NT2/D1 (cell line): ENCODE measurements around the gene SNCG.
"Not testable (repeated sequence)": the region's sequence is repeated elsewhere in the genome, so short reads cannot be mapped to it uniquely, and the experiment has no call there.

Source experiments
- DNase-seq: peaks from one replicate; pipeline ENCODE4 v3.0.0-alpha.2; 2011; ENCODE audit warnings: low read depth, low spot score
- H3K27me3 ChIP-seq: 2 replicates; pipeline ENCODE4 v1.6.0; 2011; ENCODE audit warnings: mild to moderate bottlenecking; ENCODE audit not compliant: insufficient read length, insufficient read depth
- H3K36me3 ChIP-seq: 2 replicates; pipeline ENCODE4 v1.6.1; 2011; ENCODE audit warnings: mild to moderate bottlenecking, low read length, mixed read lengths; ENCODE audit not compliant: insufficient read depth, insufficient read length
- H3K4me1 ChIP-seq: 2 replicates; pipeline ENCODE4 v1.5.1; 2011; ENCODE audit not compliant: insufficient read depth, insufficient read length
- H3K4me3 ChIP-seq: 2 replicates; pipeline ENCODE4 v1.5.1; 2011; ENCODE audit warnings: low read depth; ENCODE audit not compliant: insufficient read length
- H3K9ac ChIP-seq: 2 replicates; pipeline ENCODE4 v1.6.0; 2011; ENCODE audit warnings: low read depth; ENCODE audit not compliant: insufficient read length
- H3K9me3 ChIP-seq: 2 replicates; pipeline ENCODE4 v1.5.1; 2011; ENCODE audit warnings: mild to moderate bottlenecking, low read length; ENCODE audit not compliant: insufficient read depth
- SUZ12 ChIP-seq: IDR thresholded peaks from 2 replicates; pipeline ENCODE4 v1.6.1; 2011; ENCODE audit not compliant: insufficient read length, insufficient read depth; ENCODE audit errors: extremely low read depth
- YY1 ChIP-seq: IDR thresholded peaks from 2 replicates; pipeline ENCODE4 v1.6.1; 2011; ENCODE audit not compliant: insufficient read length, insufficient read depth
- ZNF274 ChIP-seq: IDR thresholded peaks from 2 replicates; pipeline ENCODE4 v1.6.1; 2011; ENCODE audit warnings: mild to moderate bottlenecking, low read depth, low read length

The SNCG gene

DNA sequence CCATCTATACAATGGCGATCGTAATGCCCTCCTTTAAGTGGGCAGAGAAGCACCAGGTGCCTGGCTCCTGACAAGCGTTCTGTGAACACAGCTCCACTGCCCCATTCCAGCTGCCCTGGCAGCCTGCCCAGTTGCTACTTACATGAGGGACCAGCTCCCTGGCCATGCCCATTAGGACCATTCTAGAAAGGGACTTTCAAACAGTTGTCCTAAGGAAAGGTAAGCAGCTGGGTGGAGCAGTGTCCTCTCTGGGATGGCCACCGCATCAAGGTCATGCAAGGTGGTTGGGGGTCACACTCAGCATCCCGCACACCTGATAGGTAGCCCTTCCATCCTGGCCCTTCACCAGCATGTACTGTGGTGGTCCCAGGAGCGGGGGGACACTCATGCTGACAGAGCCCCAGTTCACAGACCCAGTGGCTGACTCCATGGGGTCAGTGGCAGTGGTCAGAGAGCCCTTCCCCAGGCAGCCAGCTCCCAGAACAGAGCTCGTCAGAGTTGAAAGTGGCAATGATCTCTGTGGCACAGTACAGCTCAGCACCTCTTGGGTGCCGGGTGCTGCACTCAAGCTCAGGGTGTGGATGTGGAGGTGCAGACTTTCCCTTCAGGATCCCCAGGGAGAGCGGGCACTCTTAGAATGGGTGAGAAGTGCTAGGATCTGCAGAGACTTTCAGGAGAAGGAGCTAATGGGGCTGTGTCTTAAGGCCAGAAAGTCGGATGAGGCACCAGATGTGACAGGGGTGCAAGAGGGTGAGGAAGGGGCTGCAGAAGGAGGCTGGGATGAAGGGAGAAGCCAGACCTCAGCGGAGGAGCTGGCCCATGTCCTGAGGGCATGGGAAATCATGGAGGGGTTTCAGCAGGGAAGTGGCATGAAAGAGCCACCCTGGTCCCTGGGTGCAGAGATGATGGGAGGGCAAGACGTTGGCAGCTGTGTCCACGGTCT is 11.9 kb upstream of the SNCG start:
- TF ChIP-seq SUZ12: no peak
- no peak for TF ChIP-seq ZNF274
- TF ChIP-seq YY1: no peak

DNA sequence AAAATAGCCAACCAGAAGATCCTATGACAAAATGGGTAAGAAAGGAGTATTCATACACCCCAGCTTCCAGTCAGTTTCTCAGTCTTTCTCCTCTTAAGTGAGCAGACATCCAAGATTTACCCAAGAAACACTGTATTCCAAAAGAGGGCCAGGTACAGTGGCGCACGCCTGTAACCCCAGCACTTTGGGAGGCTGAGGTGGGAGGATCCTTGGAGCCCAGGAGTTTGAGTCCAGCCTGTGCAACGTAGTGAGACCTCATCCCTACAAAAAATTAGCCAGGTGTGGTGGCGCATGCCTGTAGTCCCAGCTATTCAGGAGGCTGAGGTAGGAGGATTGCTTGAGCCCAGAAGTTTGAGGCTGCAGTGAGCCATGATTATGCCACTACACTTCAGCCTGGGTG is 10.6 kb upstream of the SNCG start:
- not testable (repeated sequence) for H3K4me3 ChIP-seq, H3K4me1 ChIP-seq, H3K36me3 ChIP-seq, H3K27me3 ChIP-seq, DNase-seq, H3K9ac ChIP-seq
- H3K9me3 ChIP-seq: peaks cover 18% of the 10 kb centered on the region; the same call in 1 of the 2 replicates

More for the DNA sequence above, 11.9 kb upstream of the SNCG start:
- peaks cover 5% of the 10 kb centered on the region; the same call in 1 of the 2 replicates for H3K9me3 ChIP-seq
- H3K4me3 ChIP-seq: no peak overlapping the region
- no peak for DNase-seq
- H3K4me1 ChIP-seq: peaks cover 7% of the 10 kb centered on the region
- H3K27me3 ChIP-seq: no peaks in the 10 kb centered on the region
- H3K36me3 ChIP-seq: no peaks in the 10 kb centered on the region
- H3K9ac ChIP-seq: no peak overlapping the region

DNA sequence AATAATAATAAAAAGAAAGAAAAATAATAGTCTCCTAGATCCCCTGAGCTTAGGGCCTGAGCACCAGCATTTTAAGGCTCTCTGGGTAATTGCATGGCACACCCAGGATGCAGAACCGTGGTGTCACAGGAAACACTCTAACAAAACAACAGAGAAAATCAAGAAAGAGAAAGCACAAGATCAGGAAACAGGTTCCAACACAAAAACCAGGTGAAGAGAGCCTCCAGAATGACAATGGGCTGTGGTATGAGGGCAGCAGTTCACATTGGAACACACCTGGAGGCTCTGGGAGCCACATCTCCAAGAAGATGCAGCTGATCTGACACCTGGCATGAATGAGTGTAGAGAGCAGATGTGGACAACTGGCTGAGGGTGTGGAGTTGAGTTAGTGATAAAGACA is 8.1 kb upstream of the SNCG start:
- Histone ChIP-seq H3K4me1 (peaks cover 17% of the 10 kb centered on the region), H3K4me3 (no peak overlapping the region), H3K36me3 (no peaks in the 10 kb centered on the region), H3K9ac (no peak overlapping the region), H3K27me3 (no peaks in the 10 kb centered on the region), H3K9me3 (peaks cover 20% of the 10 kb centered on the region; the same call in 1 of the 2 replicates)
- TF ChIP-seq ZNF274: no peak
- TF ChIP-seq YY1: no peak
- TF ChIP-seq SUZ12: no peak
- no peak for DNase-seq

DNA sequence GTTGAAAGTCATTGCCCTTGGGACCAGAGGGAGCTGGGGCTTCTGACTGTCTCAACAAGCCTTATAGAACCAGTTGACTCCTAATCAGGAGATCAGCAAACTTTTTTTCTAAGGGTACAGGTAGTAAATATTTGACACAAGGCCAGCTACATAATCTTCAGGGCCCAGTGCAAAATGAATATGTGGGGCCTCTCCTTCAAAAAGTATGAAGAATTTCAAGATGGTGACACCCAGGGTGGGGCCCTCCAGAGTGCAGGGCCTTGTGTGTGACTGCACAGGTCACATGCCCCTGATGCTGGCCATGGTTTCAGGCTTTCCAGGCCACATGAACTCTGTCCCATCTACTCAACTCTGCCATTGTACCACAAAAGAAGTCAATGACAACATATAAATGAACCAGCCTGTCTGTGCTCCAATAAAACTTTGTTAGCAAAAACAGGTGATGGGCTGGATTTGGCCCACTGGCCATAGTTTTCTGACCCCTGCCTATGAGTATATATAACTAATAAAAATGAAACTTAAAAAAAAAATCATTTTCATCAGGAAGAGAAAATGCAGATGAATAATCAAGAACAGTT is 7.1 kb upstream of the SNCG start:
- no peaks in the 10 kb centered on the region for H3K27me3 ChIP-seq
- peaks cover 22% of the 10 kb centered on the region for H3K4me1 ChIP-seq
- no peaks in the 10 kb centered on the region for H3K36me3 ChIP-seq
- no peak overlapping the region for H3K4me3 ChIP-seq
- H3K9ac ChIP-seq: no peak overlapping the region
- no peak for TF ChIP-seq ZNF274
- TF ChIP-seq YY1: no peak
- TF ChIP-seq SUZ12: no peak
- no peak for DNase-seq
- H3K9me3 ChIP-seq: peaks cover 20% of the 10 kb centered on the region; the same call in 1 of the 2 replicates

DNA sequence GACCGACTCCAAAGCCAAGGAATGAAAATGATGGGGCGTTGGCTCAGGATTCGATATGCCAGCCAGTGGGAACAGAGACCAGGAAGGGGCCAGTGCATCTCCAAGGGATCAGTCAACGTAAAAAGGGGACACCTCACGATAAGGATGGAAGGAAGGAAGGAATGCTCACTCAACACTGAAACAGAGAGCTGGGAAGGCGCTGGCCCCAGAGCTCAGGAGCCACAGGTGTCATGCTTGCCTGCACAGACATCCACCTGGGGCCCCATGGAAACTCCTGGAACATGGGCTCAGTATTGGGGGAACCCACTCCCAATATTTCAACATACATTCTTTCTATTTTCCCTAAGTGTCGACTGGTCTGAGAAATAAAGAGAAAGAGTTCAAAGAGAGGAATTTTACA is 6.3 kb upstream of the SNCG start:
- no peaks in the 10 kb centered on the region for H3K36me3 ChIP-seq
- no peak for DNase-seq
- H3K27me3 ChIP-seq: no peaks in the 10 kb centered on the region
- H3K4me3 ChIP-seq: no peak overlapping the region
- no peak overlapping the region for H3K9ac ChIP-seq
- peaks cover 20% of the 10 kb centered on the region; the same call in 1 of the 2 replicates for H3K9me3 ChIP-seq
- TF ChIP-seq SUZ12 (no peak), ZNF274 (no peak), YY1 (no peak)
- H3K4me1 ChIP-seq: peaks cover 26% of the 10 kb centered on the region

DNA sequence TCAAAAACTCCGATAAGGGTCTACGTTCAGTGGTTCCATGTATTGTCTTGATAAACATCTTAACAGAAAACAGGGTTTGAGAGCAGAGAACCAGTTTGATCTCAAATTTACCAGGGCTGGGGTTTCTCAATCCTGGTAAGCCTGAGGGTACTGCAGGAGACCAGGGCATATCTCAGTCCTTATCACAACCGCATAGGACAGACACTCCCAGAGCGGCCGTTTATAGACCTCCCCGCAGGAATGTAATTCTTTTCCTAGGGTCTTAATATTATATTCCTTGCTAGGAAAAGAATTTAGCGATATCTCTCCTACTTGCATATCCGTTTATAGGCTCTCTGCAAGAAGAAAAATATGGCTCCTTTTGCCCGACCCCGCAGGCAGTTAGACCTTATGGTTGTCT is 5.7 kb upstream of the SNCG start:
- H3K36me3 ChIP-seq, H3K27me3 ChIP-seq, DNase-seq, H3K9ac ChIP-seq, H3K4me3 ChIP-seq: not testable (repeated sequence)
- peaks cover 27% of the 10 kb centered on the region for H3K4me1 ChIP-seq
- peaks cover 20% of the 10 kb centered on the region; the same call in 1 of the 2 replicates for H3K9me3 ChIP-seq

DNA sequence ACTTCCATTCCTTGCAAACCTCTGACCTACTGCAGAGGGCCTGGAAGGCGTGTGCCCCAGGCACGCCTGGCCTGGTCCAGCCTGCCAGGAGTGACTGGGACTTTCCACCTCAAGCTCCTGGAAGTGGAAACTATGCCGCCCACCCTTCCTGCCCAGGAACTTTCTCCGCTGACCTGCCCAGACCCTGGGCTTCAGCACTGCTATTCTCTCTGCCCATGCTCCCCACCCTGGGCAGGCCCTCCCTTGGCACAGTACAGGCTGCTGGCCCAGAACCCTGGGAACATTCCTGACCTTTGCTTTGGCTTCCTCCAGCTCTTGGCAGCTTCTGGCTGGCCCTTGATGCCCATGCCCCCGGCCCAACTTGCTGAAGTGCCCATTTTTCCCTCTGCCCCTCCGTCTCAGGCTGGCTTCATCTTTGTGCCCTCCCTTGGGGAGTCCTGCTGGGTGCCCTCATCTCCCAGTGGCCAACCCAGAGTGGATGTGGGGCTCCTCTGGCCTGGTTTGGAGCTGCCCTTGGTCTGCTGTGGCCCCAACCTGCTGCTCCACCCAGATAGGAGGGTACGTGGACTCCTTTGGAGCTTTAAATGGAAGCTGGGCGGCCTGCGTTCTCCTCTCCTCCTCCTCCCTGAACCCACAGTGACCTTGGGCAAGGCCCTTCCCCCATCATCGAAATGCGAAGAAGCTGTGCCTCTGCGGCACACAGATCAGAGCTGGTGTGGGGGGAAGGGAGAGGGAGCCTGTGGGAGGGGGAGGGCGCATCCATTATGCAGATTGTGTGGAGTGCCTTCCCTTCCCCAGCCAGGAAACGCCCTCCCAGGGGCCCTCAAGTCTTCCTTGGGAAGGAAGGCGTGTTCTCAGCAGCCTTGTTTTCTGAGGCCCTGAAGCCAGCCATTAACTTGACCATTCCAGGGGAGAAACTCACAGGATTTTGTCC is 4.4 kb upstream of the SNCG start:
- no peak for TF ChIP-seq SUZ12
- TF ChIP-seq YY1: peak; percentile 36
- no peak for TF ChIP-seq ZNF274
- peak overlapping the region; percentile 79 for H3K9ac ChIP-seq
- no peaks in the 10 kb centered on the region for H3K27me3 ChIP-seq
- H3K4me1 ChIP-seq: peaks cover 39% of the 10 kb centered on the region
- H3K4me3 ChIP-seq: peak overlapping the region; percentile 21
- H3K9me3 ChIP-seq: peaks cover 20% of the 10 kb centered on the region; the same call in 1 of the 2 replicates
- no peaks in the 10 kb centered on the region for H3K36me3 ChIP-seq
- peak; percentile 96 for DNase-seq
